GM08714 (cell line): ENCODE data around the gene CRKL.
A peak's percentile ranks its signal among the peaks of the same experiment; 100 is the strongest.
"Not testable (repeated sequence)": the region's sequence is repeated elsewhere in the genome, so short reads cannot be mapped to it uniquely, and the experiment has no call there.

Experiments
- H3K4me3 ChIP-seq: fragments of 200-500 bp; sonication (Bioruptor generic); 2 replicates; pipeline ENCODE4 v1.5.1; 2014; ENCODE audit warnings: mild to moderate bottlenecking, low read length, inconsistent platforms
- ZNF274 ChIP-seq: IDR thresholded peaks from 2 replicates; pipeline ENCODE4 v1.6.1; 2012; ENCODE audit warnings: mild to moderate bottlenecking, low read depth, low read length

Gene CRKL

DNA sequence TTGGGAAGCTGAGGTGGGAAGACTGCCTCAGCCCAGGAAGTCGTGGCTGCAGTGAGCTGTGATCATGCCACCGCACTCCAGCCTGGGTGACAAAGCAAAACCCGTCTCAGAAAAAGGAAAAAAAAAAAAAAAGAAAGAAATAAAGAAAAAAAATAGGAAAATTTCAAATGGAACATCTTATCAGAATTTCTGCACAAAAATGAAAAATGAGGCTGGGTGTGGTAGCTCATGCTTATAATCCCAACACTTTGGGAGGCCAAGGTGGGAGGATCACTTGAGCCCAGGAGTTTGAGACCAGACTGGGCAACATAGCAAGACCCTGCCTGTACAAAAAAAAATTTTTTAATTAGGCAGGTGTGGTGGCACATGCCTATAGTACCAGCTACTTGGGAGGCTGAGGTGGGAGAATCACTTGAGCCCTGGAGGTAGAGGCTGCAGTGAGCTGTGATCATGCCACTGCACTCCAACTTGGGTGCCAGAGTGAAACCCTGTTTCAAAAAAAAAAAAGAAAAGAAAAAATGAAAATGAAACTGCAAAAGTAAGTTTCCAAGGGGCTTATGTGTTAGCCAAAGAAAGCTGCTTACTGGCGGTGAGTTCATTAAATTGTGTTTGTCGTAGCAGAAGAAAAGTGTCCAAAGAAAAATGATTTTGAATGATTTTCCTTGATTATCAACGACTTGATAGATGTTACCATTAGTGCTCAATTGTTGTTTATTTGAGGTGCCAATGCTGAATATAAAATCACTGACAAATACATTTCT is 7.5 kb upstream of the CRKL start:
- no peak for TF ChIP-seq ZNF274
- no peak overlapping the region for H3K4me3 ChIP-seq

DNA sequence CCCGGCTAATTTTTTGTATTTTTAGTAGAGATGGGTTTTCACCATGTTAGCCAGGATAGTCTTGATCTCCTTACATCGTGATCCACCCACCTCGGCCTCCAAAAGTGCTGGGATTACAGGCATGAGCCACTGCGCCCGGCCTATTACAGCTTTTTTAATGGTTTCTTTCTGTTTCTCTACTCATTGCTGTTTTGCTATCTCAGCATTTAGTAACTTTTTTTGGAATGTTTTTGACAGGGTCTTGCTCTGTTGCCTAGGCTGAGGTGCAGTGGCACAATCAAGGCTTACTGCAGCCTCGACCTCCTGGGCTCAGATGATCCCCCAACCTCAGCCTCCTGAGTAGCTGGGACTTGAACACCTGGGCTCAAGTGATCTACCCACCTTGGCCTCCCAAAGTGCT is 4.7 kb upstream of the CRKL start:
- TF ChIP-seq ZNF274: no peak
- H3K4me3 ChIP-seq: no peak overlapping the region

DNA sequence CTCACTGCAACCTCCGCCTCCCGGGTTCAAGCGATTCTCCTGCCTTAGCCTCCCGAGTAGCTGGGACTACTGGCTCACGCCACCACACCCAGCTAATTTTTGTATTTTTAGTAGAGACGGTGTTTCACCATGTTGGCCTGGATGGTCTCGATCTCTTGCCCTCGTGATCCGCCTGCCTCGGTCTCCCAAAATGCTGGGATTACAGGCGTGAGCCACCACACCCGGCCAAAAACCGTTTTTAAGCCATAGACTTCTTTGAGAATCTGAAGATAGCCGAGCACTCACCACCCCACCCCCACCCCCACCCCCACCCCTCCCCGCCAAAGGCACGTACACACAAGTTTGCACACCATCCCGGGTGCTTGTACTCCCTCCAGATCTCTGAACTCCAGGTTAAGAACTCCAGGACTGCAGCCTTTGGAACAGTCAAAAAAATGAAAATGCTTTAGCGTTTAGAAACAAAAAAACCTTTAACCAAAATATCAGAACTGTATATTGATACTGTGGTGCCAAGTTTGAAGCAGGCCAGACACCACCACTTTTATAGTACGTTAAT is 1.5 kb downstream of the CRKL start:
- no peak for TF ChIP-seq ZNF274
- peak overlapping the region; percentile 82 for H3K4me3 ChIP-seq

DNA sequence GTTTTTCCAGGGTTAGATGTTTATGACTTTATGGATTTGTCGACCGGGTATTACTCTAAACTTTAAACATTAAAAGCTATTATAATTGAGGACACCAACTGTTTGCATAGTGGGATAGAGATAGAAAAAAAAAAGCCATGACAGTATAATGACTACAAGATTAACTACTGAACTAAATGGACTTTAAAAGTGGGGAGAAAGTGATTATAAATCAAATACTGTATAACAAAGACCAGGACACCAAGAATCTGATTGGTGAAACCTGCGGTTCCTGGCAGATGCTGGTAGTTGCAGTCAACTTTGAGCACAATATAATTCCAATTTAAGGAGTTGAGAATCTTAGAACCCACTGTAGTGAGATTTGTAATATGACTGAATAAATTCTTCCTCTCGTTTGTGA is 2.5 kb downstream of the CRKL start:
- peak overlapping the region; percentile 82 for H3K4me3 ChIP-seq
- TF ChIP-seq ZNF274: no peak

DNA sequence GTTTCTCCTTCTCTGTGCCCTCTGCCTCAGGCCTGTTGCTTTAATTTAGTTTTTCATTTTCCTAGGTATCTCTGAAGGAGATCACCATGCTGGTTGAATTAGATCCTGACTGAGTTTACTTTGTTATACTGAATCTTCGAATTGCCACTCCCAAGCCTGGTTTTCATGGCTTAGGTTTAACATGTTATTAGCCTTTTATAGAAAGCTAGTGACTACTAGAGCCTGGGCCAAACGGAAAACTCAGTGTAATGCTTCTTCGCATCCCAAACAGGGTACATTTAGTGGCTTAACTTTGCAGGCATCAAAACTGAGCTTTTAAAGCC is 3.6 kb downstream of the CRKL start:
- TF ChIP-seq ZNF274: no peak
- peak overlapping the region; percentile 82 for H3K4me3 ChIP-seq

DNA sequence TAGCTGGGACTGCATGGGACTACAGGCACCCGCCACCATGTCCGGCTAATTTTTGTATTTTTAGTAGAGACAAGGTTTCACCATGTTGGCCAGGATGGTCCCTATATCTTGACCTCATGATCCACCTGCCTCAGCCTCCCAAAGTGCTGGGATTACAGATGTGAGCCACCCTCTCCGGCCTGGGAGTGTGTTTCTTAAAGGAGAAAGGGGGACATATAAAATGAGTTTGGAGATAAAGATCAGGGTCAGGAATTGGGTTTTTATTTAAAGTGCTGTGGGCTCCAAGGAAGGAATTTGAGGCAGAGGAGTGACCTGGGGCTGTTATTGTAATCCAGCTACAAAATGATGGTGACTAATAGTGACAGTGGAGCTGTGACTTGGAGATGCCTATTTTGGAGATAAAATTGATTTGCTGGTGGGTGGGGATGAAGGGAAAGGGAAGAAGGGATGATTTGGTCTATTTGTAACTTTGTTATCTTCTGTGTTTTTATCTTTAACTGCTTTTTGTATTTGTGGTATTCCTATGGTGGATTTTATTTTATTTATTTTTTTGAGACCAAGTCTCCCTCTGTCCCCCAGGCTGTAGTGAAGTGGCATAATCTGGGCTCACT is 5.0 kb downstream of the CRKL start:
- TF ChIP-seq ZNF274: no peak
- H3K4me3 ChIP-seq: no peak overlapping the region

DNA sequence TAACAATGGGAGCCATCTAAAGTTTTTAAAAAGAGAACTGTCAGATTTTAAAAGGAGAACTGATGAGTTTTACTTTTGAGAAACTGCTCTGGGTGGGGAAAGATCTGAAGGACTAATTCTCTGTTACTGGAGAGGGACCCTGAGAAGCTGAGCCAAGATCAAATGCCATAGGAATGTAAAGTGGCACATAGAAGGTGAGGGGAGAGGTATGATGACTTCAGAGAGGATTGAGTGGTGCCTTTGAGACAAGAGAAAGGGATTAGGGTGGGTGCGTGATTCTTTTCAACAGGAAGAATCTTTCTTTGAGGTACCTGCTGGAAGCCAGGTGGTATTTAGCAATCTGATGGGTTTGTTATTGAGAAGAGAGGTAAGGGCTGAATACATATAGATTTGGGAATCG is 9.0 kb downstream of the CRKL start:
- H3K4me3 ChIP-seq: no peak overlapping the region
- TF ChIP-seq ZNF274: no peak

DNA sequence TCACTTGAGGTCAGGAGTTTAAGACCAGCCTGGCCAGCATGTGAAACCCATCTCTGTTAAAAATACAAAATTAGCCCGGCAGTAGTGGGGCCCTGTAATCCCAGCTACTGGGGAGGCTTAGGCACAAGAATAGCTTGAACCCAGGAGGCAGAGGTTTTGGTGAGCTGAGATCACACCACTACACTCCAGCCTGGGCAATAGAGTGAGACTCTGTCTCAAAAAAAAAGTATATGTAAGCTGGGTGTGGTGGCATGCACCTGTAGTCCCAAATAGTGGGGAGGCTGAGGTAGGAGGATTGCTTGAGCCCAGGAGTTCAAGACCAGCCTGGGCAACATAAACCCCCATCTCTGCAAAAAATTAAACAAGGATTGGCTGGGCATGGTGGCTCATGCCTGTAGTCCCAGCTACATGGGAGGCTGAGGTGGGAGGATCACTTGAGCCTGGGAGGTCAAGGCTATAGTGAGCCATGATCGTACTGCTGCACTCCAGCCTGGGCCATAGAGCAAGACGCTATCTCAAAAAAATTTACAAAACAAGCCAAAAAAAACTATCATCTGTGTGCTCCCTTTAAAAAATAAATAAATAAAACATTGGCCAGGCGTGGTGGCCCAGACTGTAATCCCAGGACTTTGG is 10.8 kb downstream of the CRKL start:
- TF ChIP-seq ZNF274: no peak
- H3K4me3 ChIP-seq: no peak overlapping the region

DNA sequence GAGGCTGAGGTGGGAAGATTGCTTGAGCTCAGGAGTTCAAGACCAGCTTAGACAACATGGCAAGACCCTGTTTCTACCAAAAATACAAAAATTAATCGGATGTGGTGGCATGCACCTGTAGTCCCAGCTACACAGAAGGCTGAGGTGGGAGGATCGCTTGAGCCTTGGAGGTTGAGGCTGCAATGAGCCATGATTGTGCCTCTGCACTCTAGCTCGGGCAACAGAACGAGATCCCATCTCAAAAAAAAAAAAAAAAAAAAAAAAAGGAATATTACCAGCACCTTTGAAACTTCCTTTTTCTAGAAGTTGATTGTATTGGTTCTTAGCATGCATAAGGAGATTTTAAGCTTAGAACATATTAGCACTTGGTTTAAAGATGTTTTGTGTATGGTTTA is 11.4 kb downstream of the CRKL start:
- no peak for TF ChIP-seq ZNF274
- no peak overlapping the region for H3K4me3 ChIP-seq

DNA sequence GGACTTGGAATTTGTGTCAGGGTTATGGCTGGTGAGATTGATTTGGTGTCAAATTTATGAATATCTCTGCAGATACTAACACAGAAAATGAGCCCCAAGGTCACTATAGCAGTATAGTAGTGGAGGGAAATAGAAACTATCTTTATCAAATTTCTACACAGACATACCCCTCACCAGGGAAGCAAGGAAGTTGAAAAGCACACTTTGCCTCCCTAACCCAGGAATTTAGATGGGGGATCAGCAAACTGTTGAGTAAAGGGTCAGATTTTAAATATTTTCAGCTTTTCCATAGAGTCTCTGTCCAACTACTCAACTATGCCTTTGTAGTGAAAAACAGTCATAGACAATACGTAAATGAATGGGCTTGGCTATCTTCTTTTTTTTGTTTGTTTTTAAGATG is 12.8 kb downstream of the CRKL start:
- no peak for TF ChIP-seq ZNF274

DNA sequence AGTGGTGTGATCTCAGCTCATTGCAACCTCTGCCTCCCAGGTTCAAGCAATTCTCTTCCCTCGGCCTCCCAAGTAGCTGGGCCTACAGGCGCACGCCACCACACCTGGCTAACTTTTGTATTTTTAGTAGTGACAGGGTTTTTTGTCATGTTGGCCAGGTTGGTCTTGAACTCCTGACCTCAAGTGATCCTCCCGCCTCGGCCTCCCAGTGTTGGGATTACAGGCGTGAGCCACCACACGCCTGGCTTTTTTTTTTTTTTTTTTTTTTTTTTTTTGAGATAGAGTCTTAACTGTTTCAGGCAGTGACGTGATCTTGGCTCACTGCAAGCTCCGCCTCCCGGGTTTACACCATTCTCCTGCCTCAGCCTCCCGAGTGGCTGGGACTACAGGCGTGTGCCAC is 13.2 kb downstream of the CRKL start:
- H3K4me3 ChIP-seq: not testable (repeated sequence)

More for the DNA sequence above, 12.8 kb downstream of the CRKL start:
- H3K4me3 ChIP-seq: no peak overlapping the region

DNA sequence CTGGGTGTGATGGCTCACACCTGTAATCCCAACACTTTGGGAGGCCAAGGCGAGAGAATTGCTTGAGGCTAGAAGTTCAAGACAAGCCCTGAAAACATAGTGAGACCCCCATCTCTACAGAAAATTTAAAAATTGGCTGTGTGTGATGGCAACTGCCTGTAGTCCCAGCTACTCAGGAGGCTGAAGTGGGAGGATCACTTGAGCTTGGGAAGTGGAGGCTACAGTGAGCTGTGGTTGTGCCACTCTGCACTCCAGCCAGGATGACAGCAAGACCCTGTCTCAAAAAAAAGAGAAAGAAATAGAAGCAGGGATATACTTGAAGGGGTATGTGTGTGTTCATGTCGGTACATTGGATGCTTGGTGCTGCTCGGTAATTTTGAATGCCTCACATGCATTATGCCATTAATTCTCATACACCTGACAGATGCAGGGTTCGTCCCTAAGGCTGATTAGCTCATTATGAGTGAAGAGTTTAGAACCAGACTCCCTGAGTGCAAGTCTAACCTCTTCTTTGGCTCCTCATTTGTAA is 14.0 kb downstream of the CRKL start:
- no peak for TF ChIP-seq ZNF274

DNA sequence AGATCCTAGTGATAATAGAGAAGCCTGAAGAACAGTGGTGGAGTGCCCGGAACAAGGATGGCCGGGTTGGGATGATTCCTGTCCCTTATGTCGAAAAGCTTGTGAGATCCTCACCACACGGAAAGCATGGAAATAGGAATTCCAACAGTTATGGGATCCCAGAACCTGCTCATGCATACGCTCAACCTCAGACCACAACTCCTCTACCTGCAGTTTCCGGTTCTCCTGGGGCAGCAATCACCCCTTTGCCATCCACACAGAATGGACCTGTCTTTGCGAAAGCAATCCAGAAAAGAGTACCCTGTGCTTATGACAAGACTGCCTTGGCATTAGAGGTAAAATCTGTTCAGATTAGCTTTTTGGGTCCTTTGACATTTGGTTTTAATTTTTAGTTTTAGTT is 16.7 kb downstream of the CRKL start:
- no peak overlapping the region for H3K4me3 ChIP-seq
- no peak for TF ChIP-seq ZNF274

More for the DNA sequence above, 14.0 kb downstream of the CRKL start:
- H3K4me3 ChIP-seq: no peak overlapping the region

DNA sequence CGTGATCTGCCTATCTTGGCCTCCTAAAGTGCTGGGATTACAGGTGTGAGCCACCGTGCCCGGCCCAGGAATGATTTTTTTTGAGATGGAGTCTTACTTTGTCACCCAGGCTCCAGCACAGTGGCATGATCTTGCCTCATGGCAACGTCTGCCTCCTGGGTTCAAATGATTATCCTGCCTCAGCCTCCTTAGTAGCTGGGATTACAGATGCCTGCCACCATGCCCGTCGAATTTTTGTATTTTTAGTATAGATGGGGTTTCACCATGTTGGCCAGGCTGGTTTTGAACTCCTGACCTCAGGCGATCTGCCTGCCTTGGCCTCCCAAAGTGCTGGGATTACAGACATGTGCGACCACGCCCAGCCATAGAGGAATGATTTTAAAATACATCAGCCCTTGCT is 17.8 kb downstream of the CRKL start:
- H3K4me3 ChIP-seq: not testable (repeated sequence)

DNA sequence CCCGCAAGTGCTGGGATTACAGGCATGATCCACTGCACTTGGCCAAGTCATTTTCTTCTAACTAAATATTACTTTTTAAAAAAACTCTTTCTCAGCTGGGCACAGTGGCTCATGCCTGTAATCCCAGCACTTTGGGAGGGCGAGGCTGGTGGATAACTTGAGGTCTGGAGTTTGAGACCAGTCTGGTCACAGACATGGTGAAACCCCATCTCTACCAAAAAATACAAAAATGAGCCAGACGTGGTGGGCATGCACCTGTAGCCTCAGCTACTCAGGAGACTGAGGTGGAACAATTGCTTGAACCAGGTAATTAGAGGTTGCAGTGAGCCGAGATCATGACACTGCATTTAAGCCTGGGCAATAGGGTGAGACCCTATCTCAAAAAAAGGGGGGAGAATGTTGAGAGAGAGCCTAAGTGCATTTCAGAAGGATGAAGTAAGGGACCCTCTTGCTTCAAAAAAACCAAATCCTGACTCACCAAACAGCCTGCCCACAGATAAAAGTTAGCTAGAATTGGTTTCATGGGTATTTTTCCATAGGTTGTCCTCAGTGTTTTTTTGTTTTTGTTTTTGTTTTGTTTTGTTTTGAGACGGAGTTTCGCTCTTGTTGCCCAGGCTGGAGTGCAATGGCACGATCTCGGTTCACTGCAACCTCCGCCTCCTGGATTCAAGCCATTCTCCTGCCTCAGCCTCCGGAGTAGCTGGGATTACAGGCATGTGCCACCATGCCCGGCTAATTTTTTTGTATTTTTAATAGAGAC is 18.8 kb downstream of the CRKL start:
- H3K4me3 ChIP-seq: not testable (repeated sequence)
